ENCODE results near the gene ZBED1.
"Not testable (repeated sequence)": the region's sequence is repeated elsewhere in the genome, so short reads cannot be mapped to it uniquely, and the experiment has no call there.

The ZBED1 gene

GRCh38 chrX:2479420-2479780, 21.4 kb downstream of the ZBED1 start:
- FAIRE-seq (no peak), DNase-seq (ENCODE audit: insufficient read length, low spot score) (no peak)
- TF ChIP-seq POU2F2 (IDR thresholded peaks at IDR 0.05; ENCODE audit: low read depth, low read length), result no peak
- TF ChIP-seq POLR2AphosphoS5 (IDR thresholded peaks at IDR 0.05; ENCODE audit: low read depth, low read length), result no peak
- no peak for TF ChIP-seq SPI1 (IDR thresholded peaks at IDR 0.05; ENCODE audit: low read depth, low read length)
- TF ChIP-seq TAF1 (IDR thresholded peaks at IDR 0.05; ENCODE audit: low read depth, low read length), result no peak
- TF ChIP-seq POLR2A (IDR thresholded peaks at IDR 0.05; ENCODE audit: low read depth, low read length), result no peak
- no peak for TF ChIP-seq PAX5 (IDR thresholded peaks at IDR 0.05; ENCODE audit: insufficient read depth, low read length, severe bottlenecking)

DNA sequence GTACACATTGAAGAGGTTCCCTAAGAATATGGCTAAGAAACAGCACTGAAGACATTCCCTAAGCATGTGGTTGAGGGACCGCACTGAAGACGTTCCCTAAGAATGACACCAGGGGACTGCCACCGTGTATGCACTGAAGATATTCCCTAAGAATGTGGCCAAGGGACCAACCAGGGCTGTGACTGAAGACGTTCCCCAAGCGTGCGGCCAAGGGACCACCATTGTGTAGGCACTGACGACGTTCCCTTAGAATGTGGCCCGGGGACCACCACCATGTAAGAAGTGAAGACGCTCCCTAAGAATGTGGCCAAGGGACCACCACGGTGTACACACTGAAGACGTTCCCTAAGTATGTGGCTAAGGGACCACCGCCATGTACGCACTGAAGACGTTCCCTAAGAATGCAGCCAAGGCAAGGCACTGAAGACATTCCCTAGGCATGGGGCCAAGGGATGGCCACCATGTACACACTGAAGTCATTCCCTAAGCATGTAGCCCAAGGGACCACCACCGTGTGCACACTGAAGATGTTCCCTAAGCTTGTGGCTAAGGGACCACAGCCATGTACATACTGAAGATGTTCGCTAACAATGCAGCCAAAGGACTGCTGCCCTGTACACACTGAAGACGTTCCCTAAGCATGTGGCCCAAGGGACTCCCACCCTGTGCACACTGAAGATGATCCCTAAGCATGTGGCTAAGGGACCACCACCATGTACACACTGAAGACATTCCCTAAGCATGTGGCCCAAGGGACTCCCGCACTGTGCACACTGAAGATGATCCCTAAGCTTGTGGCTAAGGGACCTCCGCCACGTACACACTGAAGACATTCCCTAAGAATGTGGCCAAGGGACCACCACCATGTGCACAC, 22.0 kb downstream of the ZBED1 start:
- TF ChIP-seq SPI1 (IDR thresholded peaks at IDR 0.05; ENCODE audit: low read depth, low read length) (no peak), POLR2A (IDR thresholded peaks at IDR 0.05; ENCODE audit: low read depth, low read length) (no peak), TAF1 (IDR thresholded peaks at IDR 0.05; ENCODE audit: low read depth, low read length) (no peak), POLR2AphosphoS5 (IDR thresholded peaks at IDR 0.05; ENCODE audit: low read depth, low read length) (no peak), PAX5 (IDR thresholded peaks at IDR 0.05; ENCODE audit: insufficient read depth, low read length, severe bottlenecking) (no peak), POU2F2 (IDR thresholded peaks at IDR 0.05; ENCODE audit: low read depth, low read length) (no peak)
- FAIRE-seq, result peak; percentile 76
- no peak for DNase-seq (ENCODE audit: insufficient read length, low spot score)

DNA sequence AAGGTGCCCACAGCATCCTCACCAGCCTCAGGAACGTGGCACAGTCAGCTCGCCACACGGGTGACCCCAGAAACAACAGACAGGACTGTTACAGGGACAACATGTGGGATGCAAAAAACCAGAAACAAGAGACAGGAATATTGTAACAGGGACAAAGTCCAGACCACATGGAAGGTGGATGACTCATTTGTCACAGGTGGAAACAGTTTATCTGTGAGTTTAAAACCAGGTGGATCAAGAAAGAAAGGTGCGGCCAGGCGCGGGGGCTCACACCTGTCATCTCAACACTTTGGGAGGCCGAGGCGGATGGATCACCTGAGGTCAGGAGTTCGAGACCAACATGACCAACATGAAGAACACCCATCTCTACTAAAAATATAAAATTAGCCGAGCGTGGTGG, 23.5 kb downstream of the ZBED1 start:
- not testable (repeated sequence) for DNase-seq (ENCODE audit: insufficient read length, low spot score); FAIRE-seq

DNA sequence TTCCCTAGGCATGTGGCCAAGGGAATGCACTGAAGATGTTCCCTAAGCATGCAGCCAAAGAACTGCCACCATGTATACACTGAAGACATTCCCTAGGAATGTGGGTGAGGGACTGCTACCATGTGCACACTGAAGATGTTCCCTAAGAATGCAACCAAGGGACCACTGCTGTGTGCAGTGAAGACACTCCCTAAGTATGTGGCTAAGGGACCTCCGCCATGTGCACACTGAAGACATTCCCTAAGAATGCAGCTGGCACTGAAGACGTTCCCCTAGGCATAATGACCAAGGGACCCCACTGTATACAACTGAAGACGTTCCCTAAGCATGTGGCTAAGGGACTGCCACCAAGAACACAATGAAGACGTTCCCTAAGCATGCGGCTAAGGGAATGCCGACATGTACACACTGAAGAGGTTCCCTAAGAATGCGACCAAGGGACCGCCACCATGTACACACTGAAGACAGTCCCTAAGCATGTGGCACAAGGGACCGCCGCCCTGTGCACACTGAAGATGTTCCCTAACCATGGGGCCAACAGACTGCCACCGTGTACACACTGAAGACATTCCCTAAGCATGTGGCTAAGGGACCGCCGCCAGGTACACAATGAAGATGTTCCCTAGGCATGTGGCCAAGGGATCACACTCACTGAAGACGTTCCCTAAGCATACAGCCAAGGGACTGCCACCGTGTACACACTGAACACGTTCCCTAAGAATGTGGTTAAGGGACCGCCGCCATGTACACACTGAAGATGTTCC, 25.6 kb downstream of the ZBED1 start:
- FAIRE-seq, result peak; percentile 45
- DNase-seq (ENCODE audit: insufficient read length, low spot score), result no peak
- no peak for TF ChIP-seq POLR2A (IDR thresholded peaks at IDR 0.05; ENCODE audit: low read depth, low read length)
- TF ChIP-seq POLR2AphosphoS5 (IDR thresholded peaks at IDR 0.05; ENCODE audit: low read depth, low read length), result no peak
- TF ChIP-seq SPI1 (IDR thresholded peaks at IDR 0.05; ENCODE audit: low read depth, low read length), result no peak

DNA sequence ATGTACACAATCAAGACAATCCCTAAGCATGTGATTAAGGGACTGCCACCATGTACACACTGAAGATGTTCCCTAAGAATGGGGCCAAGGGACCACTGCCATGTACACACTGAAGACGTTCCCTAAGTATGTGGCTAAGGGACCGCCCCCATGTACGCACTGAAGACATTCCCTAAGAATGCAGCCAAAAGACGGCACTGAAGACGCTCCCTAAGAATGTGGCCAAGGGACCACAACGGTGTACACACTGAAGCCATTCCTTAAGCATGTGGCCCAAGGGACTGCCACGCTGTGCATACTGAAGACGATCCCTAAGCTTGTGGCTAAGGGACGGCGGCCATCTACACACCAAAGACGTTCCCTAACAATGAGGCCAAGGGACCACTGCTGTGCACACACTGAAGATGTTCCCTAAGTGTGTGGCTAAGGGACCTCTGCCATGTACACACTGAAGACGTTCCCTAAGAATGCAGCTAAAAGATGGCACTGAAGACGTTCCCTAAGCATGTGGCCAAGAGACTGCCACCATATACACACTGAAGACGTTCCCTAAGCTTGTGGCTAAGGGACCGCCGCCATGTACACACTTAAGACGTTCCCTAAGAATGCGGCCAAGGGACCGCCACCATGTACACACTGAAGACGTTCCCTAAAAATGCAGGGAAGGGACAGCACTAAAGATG, 26.4 kb downstream of the ZBED1 start:
- no peak for TF ChIP-seq SPI1 (IDR thresholded peaks at IDR 0.05; ENCODE audit: low read depth, low read length)
- TF ChIP-seq PAX5 (IDR thresholded peaks at IDR 0.05; ENCODE audit: insufficient read depth, low read length, severe bottlenecking), result no peak
- no peak for TF ChIP-seq POLR2AphosphoS5 (IDR thresholded peaks at IDR 0.05; ENCODE audit: low read depth, low read length)
- no peak for TF ChIP-seq POLR2A (IDR thresholded peaks at IDR 0.05; ENCODE audit: low read depth, low read length)
- TF ChIP-seq POU2F2 (IDR thresholded peaks at IDR 0.05; ENCODE audit: low read depth, low read length), result no peak
- no peak for TF ChIP-seq TAF1 (IDR thresholded peaks at IDR 0.05; ENCODE audit: low read depth, low read length)
- no peak for DNase-seq (ENCODE audit: insufficient read length, low spot score)
- no peak for FAIRE-seq

DNA sequence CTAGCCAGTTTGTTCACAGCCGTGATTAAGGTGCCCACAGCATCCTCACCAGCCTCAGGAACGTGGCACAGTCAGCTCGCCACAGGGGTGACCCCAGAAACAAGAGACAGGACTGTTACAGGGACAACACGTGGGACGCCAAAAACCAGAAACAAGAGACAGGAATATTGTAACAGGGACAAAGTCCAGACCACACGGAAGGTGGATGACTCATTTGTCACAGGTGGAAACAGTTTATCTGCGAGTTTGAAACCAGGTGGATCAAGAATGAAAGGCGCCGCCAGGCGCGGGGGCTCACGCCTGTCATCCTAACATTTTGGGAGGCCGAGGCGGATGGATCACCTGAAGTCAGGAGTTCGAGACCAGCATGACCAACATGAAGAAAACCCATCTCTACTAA, 27.7 kb downstream of the ZBED1 start:
- not testable (repeated sequence) for FAIRE-seq; DNase-seq (ENCODE audit: insufficient read length, low spot score)

DNA sequence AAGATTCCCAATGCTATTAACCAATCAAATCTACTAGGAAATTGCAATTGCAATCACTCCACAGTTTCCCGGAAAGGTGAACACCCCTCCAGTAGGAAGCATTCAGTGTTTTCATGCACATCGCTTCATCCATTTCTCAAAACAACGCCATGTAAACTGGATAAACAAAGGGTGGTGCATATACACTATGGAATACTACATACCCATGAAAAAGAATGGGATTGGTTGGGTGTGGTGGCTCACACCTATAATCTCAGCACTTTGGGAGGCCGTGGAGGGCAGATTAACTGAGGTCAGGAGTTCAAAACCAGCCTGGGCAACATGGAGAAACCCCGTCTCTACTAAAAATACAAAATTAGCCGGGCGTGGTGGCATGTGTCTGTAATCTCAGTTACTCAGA, 29.1 kb downstream of the ZBED1 start:
- no peak for FAIRE-seq
- TF ChIP-seq PAX5 (IDR thresholded peaks at IDR 0.05; ENCODE audit: insufficient read depth, low read length, severe bottlenecking), result no peak
- no peak for TF ChIP-seq POLR2A (IDR thresholded peaks at IDR 0.05; ENCODE audit: low read depth, low read length)
- no peak for TF ChIP-seq POU2F2 (IDR thresholded peaks at IDR 0.05; ENCODE audit: low read depth, low read length)
- TF ChIP-seq SPI1 (IDR thresholded peaks at IDR 0.05; ENCODE audit: low read depth, low read length), result no peak
- no peak for TF ChIP-seq TAF1 (IDR thresholded peaks at IDR 0.05; ENCODE audit: low read depth, low read length)
- no peak for TF ChIP-seq POLR2AphosphoS5 (IDR thresholded peaks at IDR 0.05; ENCODE audit: low read depth, low read length)
- DNase-seq (ENCODE audit: insufficient read length, low spot score), result no peak

- not testable (repeated sequence) for DNase-seq (ENCODE audit: insufficient read length, low spot score)
These were observed 29.6 kb downstream of the ZBED1 start for GRCh38 chrX:2471126-2471525.

DNA sequence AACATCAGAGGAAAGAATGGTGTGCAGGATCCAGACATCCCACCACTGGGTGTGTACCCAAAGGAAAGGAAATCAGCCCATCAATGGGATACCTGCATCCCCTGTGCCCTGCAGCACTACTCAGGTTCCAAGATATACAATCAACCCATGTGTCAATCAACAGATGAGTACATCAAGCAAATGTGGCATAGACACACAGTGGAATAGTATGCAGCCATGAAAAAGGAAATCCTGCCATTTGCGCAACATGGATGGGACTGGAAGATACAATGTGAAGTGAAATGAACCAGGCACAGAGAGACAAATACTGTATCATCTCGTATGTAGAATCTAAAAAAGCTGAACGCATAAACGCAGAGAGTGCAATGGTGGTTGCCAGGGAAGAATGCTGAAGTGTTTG, 30.9 kb downstream of the ZBED1 start:
- not testable (repeated sequence) for DNase-seq (ENCODE audit: insufficient read length, low spot score); FAIRE-seq

More at GRCh38 chrX:2471126-2471525, 29.6 kb downstream of the ZBED1 start:
- FAIRE-seq, result not testable (repeated sequence)

- DNase-seq (ENCODE audit: insufficient read length, low spot score), result no peak
- no peak for FAIRE-seq
- no peak for TF ChIP-seq POU2F2 (IDR thresholded peaks at IDR 0.05; ENCODE audit: low read depth, low read length)
- TF ChIP-seq PAX5 (IDR thresholded peaks at IDR 0.05; ENCODE audit: insufficient read depth, low read length, severe bottlenecking), result no peak
- TF ChIP-seq POLR2A (IDR thresholded peaks at IDR 0.05; ENCODE audit: low read depth, low read length), result no peak
- no peak for TF ChIP-seq TAF1 (IDR thresholded peaks at IDR 0.05; ENCODE audit: low read depth, low read length)
- TF ChIP-seq SPI1 (IDR thresholded peaks at IDR 0.05; ENCODE audit: low read depth, low read length), result no peak
- TF ChIP-seq POLR2AphosphoS5 (IDR thresholded peaks at IDR 0.05; ENCODE audit: low read depth, low read length), result no peak
These were observed 31.5 kb downstream of the ZBED1 start for GRCh38 chrX:2469196-2469685.
